Caco-2 (cell line): ENCODE measurements around the gene SCTR. TPM values are rescaled to one million over a fixed set of nuclear protein-coding genes. Genes with fewer than 3 reads are reported as not detected.

Source experiments
- BruUV-seq: library from RNA; stranded (reverse); fragments of 400-500 nt; replicated peaks from 2 replicates; lab custom pipeline; 2021; lab: Mats Ljungman, UMichigan
- CTCF ChIA-PET: fragments of 300-600 bp; sonication (Branson Sonifier 250); formaldehyde crosslinking; loops from one replicate; lab custom pipeline; 2022; ENCODE audit warnings: antibody characterized with exemption; lab: Charles Lee
- POLR2A ChIA-PET: fragments of 300-600 bp; sonication (Branson Sonifier 250); formaldehyde crosslinking; loops from one replicate; lab custom pipeline; 2022; ENCODE audit warnings: antibody characterized with exemption; lab: Charles Lee
- DNase-seq, 2 experiments: peaks; one replicate each; pipeline versions ENCODE4 v3.0.0 to v3.0.0-alpha.2; 2020 to 2022
- H3K27me3 ChIP-seq: replicated peaks from 2 replicates; pipeline ENCODE4 v1.6.0; 2011; ENCODE audit warnings: low read length; ENCODE audit not compliant: control insufficient read depth, insufficient read depth
- H3K36me3 ChIP-seq: 2 replicates; pipeline ENCODE4 v1.5.1; 2011; ENCODE audit warnings: low read length; ENCODE audit not compliant: control insufficient read depth, insufficient read depth
- H3K4me1 ChIP-seq: fragments of 250-450 bp; sonication (Bioruptor Pico); 2 replicates; pipeline ENCODE4 v1.5.1; 2020; ENCODE audit warnings: mild to moderate bottlenecking
- H3K4me3 ChIP-seq: 2 replicates; pipeline ENCODE4 v1.5.1; 2011; ENCODE audit warnings: low read depth, mild to moderate bottlenecking, control low read depth, low read length
- H3K9me3 ChIP-seq: fragments of 250-450 bp; sonication (Bioruptor Pico); 2 replicates; pipeline ENCODE4 v1.5.1; 2020; ENCODE audit warnings: mild to moderate bottlenecking, moderate library complexity
- H3K27ac Mint-ChIP-seq: one replicate; pipeline ENCODE4 v1.8.0; 2022; ENCODE audit warnings: mixed read lengths; ENCODE audit not compliant: unreplicated experiment
- H3K27me3 Mint-ChIP-seq: one replicate; pipeline ENCODE4 v1.8.0; 2022; ENCODE audit warnings: mixed read lengths; ENCODE audit not compliant: insufficient read depth, unreplicated experiment
- H3K36me3 Mint-ChIP-seq: one replicate; pipeline ENCODE4 v1.8.0; 2022; ENCODE audit warnings: mild to moderate bottlenecking, mixed read lengths; ENCODE audit not compliant: insufficient read depth, unreplicated experiment
- H3K4me1 Mint-ChIP-seq: one replicate; pipeline ENCODE4 v1.8.0; 2022; ENCODE audit warnings: low read depth, mixed read lengths; ENCODE audit not compliant: unreplicated experiment
- H3K4me3 Mint-ChIP-seq: one replicate; pipeline ENCODE4 v1.8.0; 2022; ENCODE audit warnings: mild to moderate bottlenecking, moderate library complexity, mixed read lengths; ENCODE audit not compliant: unreplicated experiment
- H3K9me3 Mint-ChIP-seq: one replicate; pipeline ENCODE4 v1.8.0; 2022; ENCODE audit warnings: mixed read lengths; ENCODE audit not compliant: unreplicated experiment
- intact Hi-C: fragments of 100-400 bp; cut with micrococcal nuclease; formaldehyde crosslinking; loops from one replicate; pipeline ENCODE4 v1.10.0; 2022; ENCODE audit not compliant: unreplicated experiment
- total RNA-seq: library from RNA; stranded (reverse); gene quantifications from 2 replicates; pipeline ENCODE4 v1.2.3, GENCODE V29; 2022
- TF ChIP-seq, protein P1 (sequence below), 2 experiments: fragments of 200-600 bp in 1 of 2; IDR thresholded peaks; 1 replicate in 1 of 2; 2 replicates in 1 of 2; pipeline versions ENCODE4 v1.5.1 to v1.8.0; 2011 to 2022; ENCODE audit warnings: antibody characterized with exemption in 1 of 2, control low read depth in 1 of 2, inconsistent platforms in 1 of 2, low read depth in 1 of 2, low read length in 1 of 2, mild to moderate bottlenecking in 1 of 2, moderate library complexity in 1 of 2; ENCODE audit not compliant: insufficient read depth in 1 of 2, severe bottlenecking in 1 of 2, unreplicated experiment in 1 of 2

Gene SCTR
- total RNA-seq, 1 experiment from 2014 or later = not detected

- H3K4me1 Mint-ChIP-seq = peaks cover 12% of the 10 kb centered on the region
- no peak overlapping the region for H3K4me3 ChIP-seq
- no peak for DNase-seq
- TF ChIP-seq, protein P1, sequence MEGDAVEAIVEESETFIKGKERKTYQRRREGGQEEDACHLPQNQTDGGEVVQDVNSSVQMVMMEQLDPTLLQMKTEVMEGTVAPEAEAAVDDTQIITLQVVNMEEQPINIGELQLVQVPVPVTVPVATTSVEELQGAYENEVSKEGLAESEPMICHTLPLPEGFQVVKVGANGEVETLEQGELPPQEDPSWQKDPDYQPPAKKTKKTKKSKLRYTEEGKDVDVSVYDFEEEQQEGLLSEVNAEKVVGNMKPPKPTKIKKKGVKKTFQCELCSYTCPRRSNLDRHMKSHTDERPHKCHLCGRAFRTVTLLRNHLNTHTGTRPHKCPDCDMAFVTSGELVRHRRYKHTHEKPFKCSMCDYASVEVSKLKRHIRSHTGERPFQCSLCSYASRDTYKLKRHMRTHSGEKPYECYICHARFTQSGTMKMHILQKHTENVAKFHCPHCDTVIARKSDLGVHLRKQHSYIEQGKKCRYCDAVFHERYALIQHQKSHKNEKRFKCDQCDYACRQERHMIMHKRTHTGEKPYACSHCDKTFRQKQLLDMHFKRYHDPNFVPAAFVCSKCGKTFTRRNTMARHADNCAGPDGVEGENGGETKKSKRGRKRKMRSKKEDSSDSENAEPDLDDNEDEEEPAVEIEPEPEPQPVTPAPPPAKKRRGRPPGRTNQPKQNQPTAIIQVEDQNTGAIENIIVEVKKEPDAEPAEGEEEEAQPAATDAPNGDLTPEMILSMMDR (IDR thresholded peaks at IDR 0.05; ENCODE audit: insufficient read depth in 1 of 2, low read depth in 1 of 2, low read length in 1 of 2, severe bottlenecking in 1 of 2, unreplicated experiment in 1 of 2) = no peak
- ChIA-PET POLR2A (no interaction called here), CTCF (interaction anchor here (0.8 to 1.3 kb wide), 2 partner anchors 16 to 20 kb away, joined by 3 to 4 read pairs; no protein-coding TSS in a partner anchor)
- no peak overlapping the region for H3K27ac Mint-ChIP-seq
- H3K36me3 ChIP-seq = no peaks in the 10 kb centered on the region
- BruUV-seq = no TSS peak
- H3K27me3 ChIP-seq = no peaks in the 10 kb centered on the region
- intact Hi-C loops = no loop called here
- H3K4me1 ChIP-seq = peaks cover 13% of the 10 kb centered on the region
- peaks cover 14% of the 10 kb centered on the region for H3K9me3 ChIP-seq
- no peak overlapping the region for H3K4me3 Mint-ChIP-seq
- peaks cover 6% of the 10 kb centered on the region for H3K36me3 Mint-ChIP-seq
- H3K27me3 Mint-ChIP-seq = no peaks in the 10 kb centered on the region
- peaks cover 48% of the 10 kb centered on the region for H3K9me3 Mint-ChIP-seq
Measured at GRCh38 chr2:119496682-119497081, 27.6 kb downstream of the SCTR start.

DNA sequence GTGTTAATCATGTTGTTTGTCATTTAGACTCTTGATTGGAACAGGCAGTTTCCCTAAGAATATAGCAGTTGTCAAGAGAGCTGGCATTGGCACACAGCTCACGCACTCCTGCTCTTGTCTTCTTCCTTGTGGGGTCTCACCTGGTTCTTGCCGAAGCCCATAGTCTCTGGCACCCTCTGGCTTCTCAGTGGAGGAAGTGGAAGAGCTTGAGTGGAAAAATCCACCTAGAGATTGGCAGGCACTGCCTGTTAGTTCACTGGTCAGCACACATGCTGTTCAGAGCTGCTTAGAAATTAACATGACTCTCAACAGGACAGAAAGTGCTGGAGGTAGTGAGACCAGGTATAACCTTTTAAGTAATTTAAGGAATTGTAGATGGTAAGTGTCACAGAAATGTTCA lies 28.3 kb downstream of the SCTR start:
- no peaks in the 10 kb centered on the region for H3K27me3 Mint-ChIP-seq
- H3K4me1 ChIP-seq = peaks cover 21% of the 10 kb centered on the region
- H3K27ac Mint-ChIP-seq = no peak overlapping the region
- H3K4me3 ChIP-seq = no peak overlapping the region
- no peaks in the 10 kb centered on the region for H3K36me3 ChIP-seq
- H3K36me3 Mint-ChIP-seq = peaks cover 7% of the 10 kb centered on the region
- CTCF ChIA-PET = interaction anchor here (1.3 to 1.6 kb wide), 3 partner anchors 9 to 19 kb away, joined by 4 to 8 read pairs (median 4); no protein-coding TSS in a partner anchor
- DNase-seq = no peak
- peaks cover 14% of the 10 kb centered on the region for H3K9me3 ChIP-seq
- TF ChIP-seq, protein P1 (IDR thresholded peaks at IDR 0.05; ENCODE audit: insufficient read depth in 1 of 2, low read depth in 1 of 2, low read length in 1 of 2, severe bottlenecking in 1 of 2, unreplicated experiment in 1 of 2) = peak in 1 of 2 experiments; percentile 8
- H3K9me3 Mint-ChIP-seq = peaks cover 41% of the 10 kb centered on the region
- H3K4me3 Mint-ChIP-seq = no peak overlapping the region
- BruUV-seq = no TSS peak
- peaks cover 17% of the 10 kb centered on the region for H3K4me1 Mint-ChIP-seq
- POLR2A ChIA-PET = interaction anchor here (0.6 kb wide), 1 partner anchor 8 kb away, joined by 6 read pairs; no protein-coding TSS in a partner anchor
- H3K27me3 ChIP-seq = no peaks in the 10 kb centered on the region
- intact Hi-C loops = no loop called here

GRCh38 chr2:119494163-119494790 lies 30.0 kb downstream of the SCTR start:
- POLR2A ChIA-PET = no interaction called here
- Mint-ChIP-seq H3K4me3 (no peak overlapping the region), H3K27me3 (no peaks in the 10 kb centered on the region), H3K27ac (no peak overlapping the region), H3K9me3 (peaks cover 24% of the 10 kb centered on the region), H3K36me3 (peaks cover 7% of the 10 kb centered on the region), H3K4me1 (peaks cover 34% of the 10 kb centered on the region)
- DNase-seq = no peak
- BruUV-seq = no TSS peak
- H3K4me1 ChIP-seq = peaks cover 37% of the 10 kb centered on the region
- TF ChIP-seq, protein P1 (IDR thresholded peaks at IDR 0.05; ENCODE audit: insufficient read depth in 1 of 2, low read depth in 1 of 2, low read length in 1 of 2, severe bottlenecking in 1 of 2, unreplicated experiment in 1 of 2) = no peak
- no peaks in the 10 kb centered on the region for H3K36me3 ChIP-seq
- H3K4me3 ChIP-seq = no peak overlapping the region
- no peaks in the 10 kb centered on the region for H3K9me3 ChIP-seq
- H3K27me3 ChIP-seq = no peaks in the 10 kb centered on the region
- CTCF ChIA-PET = interaction anchor here (0.6 to 1.6 kb wide), 3 partner anchors 16 to 139 kb away, joined by 4 to 6 read pairs (median 4); no protein-coding TSS in a partner anchor
- intact Hi-C loops = loop anchor here (5.0 kb wide), 1 partner anchor 87 kb away; no protein-coding TSS in a partner anchor
